Posterior vena cava (tissue), 2 donors: ENCODE measurements around the gene UGGT2. TPM values are rescaled to one million over a fixed set of nuclear protein-coding genes. Genes with fewer than 3 reads are reported as not detected.
"Not testable (repeated sequence)": the region's sequence is repeated elsewhere in the genome, so short reads cannot be mapped to it uniquely, and the experiment has no call there.

Experiments
- DNase-seq: peaks from one replicate; pipeline ENCODE4 v3.0.0-alpha.2; 2020; ENCODE audit warnings: low spot score
- intact Hi-C, 2 donors: fragments of 100-400 bp; cut with DNase I; formaldehyde crosslinking; loops; one replicate each; pipeline versions ENCODE4 v1.14.1 to v1.14.2; 2022 to 2023
- total RNA-seq, 2 donors: library from RNA; stranded (reverse); fragmentation: NEBNext Ultra II Directional; extraction: Animal tissue kit (Norgen Biotek cat#: 25700); gene quantifications; one replicate each; pipeline ENCODE4 v1.2.1, GENCODE V29; 2021
- donor health status: DM: yes; HTN: yes; CAD: no.
- donor health status: DM: yes; HTN: yes; CAD: no.

UGGT2 gene
- total RNA-seq, 2 donors from 2014 or later: 53.9 to 59.1 TPM

GRCh38 chr13:95784161-95784899, 268.9 kb downstream of the UGGT2 start:
- intact Hi-C loops: no loop called here
- no peak for DNase-seq

- intact Hi-C loops: no loop called here
- DNase-seq: no peak
Measured at GRCh38 chr13:95783747-95784146, 269.5 kb downstream of the UGGT2 start.

GRCh38 chr13:95781940-95782339, 271.3 kb downstream of the UGGT2 start:
- intact Hi-C loops, DNase-seq: not testable (repeated sequence)

GRCh38 chr13:95781016-95781415, 272.2 kb downstream of the UGGT2 start:
- intact Hi-C loops: no loop called here
- no peak for DNase-seq

GRCh38 chr13:95779522-95779921, 273.7 kb downstream of the UGGT2 start:
- no peak for DNase-seq
- intact Hi-C loops: no loop called here

GRCh38 chr13:95771905-95772304, 281.3 kb downstream of the UGGT2 start:
- no peak for DNase-seq
- intact Hi-C loops: no loop called here

GRCh38 chr13:95763601-95764000, 289.6 kb downstream of the UGGT2 start:
- no peak for DNase-seq
- intact Hi-C loops: no loop called here

- DNase-seq, intact Hi-C loops: not testable (repeated sequence)
Measured at GRCh38 chr13:95762626-95763025, 290.6 kb downstream of the UGGT2 start.

GRCh38 chr13:95756072-95756471, 297.1 kb downstream of the UGGT2 start:
- no peak for DNase-seq
- intact Hi-C loops: no loop called here

- intact Hi-C loops: no loop called here
- no peak for DNase-seq
Measured at GRCh38 chr13:95754069-95754468, 299.1 kb downstream of the UGGT2 start.

- no peak for DNase-seq
- intact Hi-C loops: no loop called here
Measured at GRCh38 chr13:95752677-95753076, 300.5 kb downstream of the UGGT2 start.

Other genes with a start within 250 kb of the UGGT2 start
- 1 to 10 TPM; 2.6 to 5.0 TPM for gene HS6ST3, start 36.7 kb upstream of the UGGT2 start, total RNA-seq